Ascending aorta (tissue), 2 donors: ENCODE results near the gene EML6. TPM values are rescaled to one million over a fixed set of nuclear protein-coding genes. Genes with fewer than 3 reads are reported as not detected.

Experiments used
- DNase-seq, 2 donors: peaks; one replicate each; pipeline ENCODE4 v3.0.0-alpha.2; 2019; ENCODE audit warnings: low spot score in 2 of 2
- H3K27ac ChIP-seq, 2 donors: fragments of 200-600 bp; sonication (generic); one replicate each; pipeline ENCODE4 v1.5.1; 2016 to 2017; ENCODE audit warnings: mild to moderate bottlenecking in 1 of 2
- H3K27me3 ChIP-seq: fragments of 200-600 bp; sonication (generic); one replicate; pipeline ENCODE4 v1.5.1; 2017
- H3K36me3 ChIP-seq, 2 donors: fragments of 200-600 bp; sonication (generic); one replicate each; pipeline ENCODE4 v1.5.1; 2016
- H3K4me1 ChIP-seq, 2 donors: fragments of 200-600 bp; sonication (generic); one replicate each; pipeline ENCODE4 v1.5.1; 2016 to 2017; ENCODE audit warnings: mild to moderate bottlenecking in 1 of 2
- H3K4me3 ChIP-seq, 2 donors: fragments of 200-600 bp; sonication (generic); one replicate each; pipeline ENCODE4 v1.5.1; 2016 to 2017; ENCODE audit warnings: mild to moderate bottlenecking in 1 of 2
- H3K9me3 ChIP-seq, 2 donors: fragments of 200-600 bp; sonication (generic); one replicate each; pipeline ENCODE4 v1.5.1; 2016
- intact Hi-C: fragments of 100-400 bp; cut with DNase I; formaldehyde crosslinking; loops from one replicate; pipeline ENCODE4 v1.15.1; 2023
- total RNA-seq: library from RNA; depleted of rRNA; stranded (reverse); fragments of >200 nt; gene quantifications from one replicate; pipeline ENCODE4 v1.1.0, GENCODE V29; 2016
- TF ChIP-seq, protein P1 (sequence below), 3 experiments: fragments of 200-600 bp in 2 of 3; fragments of 450-650 bp in 1 of 3; sonication (generic) in 2 of 3; IDR thresholded peaks; one replicate each; pipeline ENCODE4 v1.5.1; 2016 to 2019; ENCODE audit warnings: antibody characterized with exemption in 3 of 3, mild to moderate bottlenecking in 1 of 3, moderate library complexity in 1 of 3

EML6 gene
- total RNA-seq, 1 donor from 2014 or later: not detected

DNA sequence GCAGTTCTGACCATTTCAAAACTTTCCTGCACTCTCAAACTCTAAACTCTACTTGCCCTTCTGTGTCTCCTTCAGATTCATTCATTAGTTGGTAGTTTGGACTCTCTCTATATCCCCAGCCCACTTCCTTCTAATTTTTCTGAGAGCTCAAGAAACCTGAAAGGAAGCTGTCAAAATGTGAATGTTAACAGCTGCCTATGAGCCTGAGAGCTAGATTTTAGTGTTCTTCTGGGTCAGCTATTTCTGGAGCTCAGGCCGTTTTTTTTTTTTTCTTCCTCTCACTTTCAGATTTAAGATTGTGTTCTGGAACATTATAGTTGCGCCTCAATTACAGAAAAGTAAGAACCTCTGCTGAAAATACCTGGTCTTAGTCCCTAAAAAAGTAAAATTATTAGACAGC lies 253.7 kb downstream of the EML6 start:
- Histone ChIP-seq H3K27ac (peak overlapping the region in 1 of 2 donors; percentile 74), H3K27me3 (no peaks in the 10 kb centered on the region), H3K36me3 (peaks cover 2 to 12% of the 10 kb centered on the region in 2 donors), H3K4me3 (no peak overlapping the region), H3K4me1 (peaks cover 8 to 37% of the 10 kb centered on the region in 2 donors), H3K9me3 (no peaks in the 10 kb centered on the region)
- intact Hi-C loops: loop anchor here (5.0 kb wide), 1 partner anchor 70 kb away; no protein-coding TSS in a partner anchor
- no peak for DNase-seq
- TF ChIP-seq, protein P1, sequence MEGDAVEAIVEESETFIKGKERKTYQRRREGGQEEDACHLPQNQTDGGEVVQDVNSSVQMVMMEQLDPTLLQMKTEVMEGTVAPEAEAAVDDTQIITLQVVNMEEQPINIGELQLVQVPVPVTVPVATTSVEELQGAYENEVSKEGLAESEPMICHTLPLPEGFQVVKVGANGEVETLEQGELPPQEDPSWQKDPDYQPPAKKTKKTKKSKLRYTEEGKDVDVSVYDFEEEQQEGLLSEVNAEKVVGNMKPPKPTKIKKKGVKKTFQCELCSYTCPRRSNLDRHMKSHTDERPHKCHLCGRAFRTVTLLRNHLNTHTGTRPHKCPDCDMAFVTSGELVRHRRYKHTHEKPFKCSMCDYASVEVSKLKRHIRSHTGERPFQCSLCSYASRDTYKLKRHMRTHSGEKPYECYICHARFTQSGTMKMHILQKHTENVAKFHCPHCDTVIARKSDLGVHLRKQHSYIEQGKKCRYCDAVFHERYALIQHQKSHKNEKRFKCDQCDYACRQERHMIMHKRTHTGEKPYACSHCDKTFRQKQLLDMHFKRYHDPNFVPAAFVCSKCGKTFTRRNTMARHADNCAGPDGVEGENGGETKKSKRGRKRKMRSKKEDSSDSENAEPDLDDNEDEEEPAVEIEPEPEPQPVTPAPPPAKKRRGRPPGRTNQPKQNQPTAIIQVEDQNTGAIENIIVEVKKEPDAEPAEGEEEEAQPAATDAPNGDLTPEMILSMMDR (IDR thresholded peaks at IDR 0.05): no peak

DNA sequence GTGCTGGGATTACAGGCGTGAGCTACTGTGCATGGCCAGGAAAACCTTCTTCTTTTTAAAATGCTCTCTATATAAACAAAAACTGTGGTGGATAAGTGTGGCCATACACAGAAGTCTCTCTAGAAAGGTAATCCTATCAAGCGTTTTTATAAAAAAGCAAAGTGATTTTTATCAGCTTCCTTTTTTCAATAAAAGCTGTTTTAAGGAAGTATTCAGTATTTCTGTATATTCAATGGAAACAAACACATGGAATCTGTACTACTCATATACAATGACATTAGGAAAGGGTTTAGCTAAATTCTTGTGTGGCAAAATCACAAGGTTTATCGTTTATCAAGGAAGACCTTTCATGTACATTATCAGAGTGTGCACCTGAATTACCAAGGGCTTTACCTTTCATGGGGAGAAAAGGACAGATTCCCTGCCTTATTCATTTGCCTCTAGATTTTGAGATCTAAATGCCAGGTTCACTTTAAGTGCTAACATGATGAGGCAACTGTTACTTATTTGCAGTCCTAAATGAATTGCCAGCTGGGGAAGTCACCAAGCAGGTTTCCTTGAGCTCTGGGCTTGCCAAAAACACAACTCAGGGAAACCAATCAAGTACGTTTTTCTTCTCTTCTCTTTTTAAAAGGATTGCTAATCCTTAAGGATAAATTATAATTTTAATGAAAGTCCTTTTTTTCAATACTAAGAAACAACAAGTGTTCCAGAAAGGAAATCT lies 256.0 kb downstream of the EML6 start:
- Histone ChIP-seq H3K36me3 (peaks cover 5 to 9% of the 10 kb centered on the region in 2 donors), H3K9me3 (no peaks in the 10 kb centered on the region), H3K27me3 (no peaks in the 10 kb centered on the region), H3K4me1 (peaks cover 14 to 47% of the 10 kb centered on the region in 2 donors), H3K4me3 (no peak overlapping the region), H3K27ac (peak overlapping the region in 1 of 2 donors; percentile 54)
- intact Hi-C loops: loop anchor here (5.0 kb wide), 1 partner anchor 68 kb away; no protein-coding TSS in a partner anchor
- no peak for DNase-seq
- TF ChIP-seq, protein P1 (IDR thresholded peaks at IDR 0.05): no peak

DNA sequence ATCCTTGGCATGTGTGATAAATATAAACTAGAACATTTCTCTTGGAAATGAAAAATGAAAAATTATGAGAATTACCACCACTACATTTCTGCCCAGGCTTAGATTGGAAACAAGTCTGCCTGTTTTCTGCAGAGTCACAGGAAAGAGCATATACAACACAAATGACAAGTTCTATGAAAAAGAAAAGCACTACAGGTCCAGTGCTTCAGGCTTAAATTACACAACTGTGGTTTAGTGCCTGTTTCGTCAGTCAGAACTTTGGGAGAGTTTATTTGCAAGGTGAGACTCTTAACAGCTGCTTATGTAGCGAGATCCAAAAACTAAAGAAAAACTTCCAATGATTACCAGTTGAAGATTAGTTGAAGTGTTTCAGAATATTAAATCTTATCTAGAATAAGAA lies 257.9 kb downstream of the EML6 start:
- Histone ChIP-seq H3K27me3 (no peaks in the 10 kb centered on the region), H3K4me1 (peaks cover 6 to 31% of the 10 kb centered on the region in 2 donors), H3K27ac (no peak overlapping the region), H3K4me3 (no peak overlapping the region), H3K9me3 (no peaks in the 10 kb centered on the region), H3K36me3 (peaks cover 7 to 12% of the 10 kb centered on the region in 2 donors)
- TF ChIP-seq, protein P1 (IDR thresholded peaks at IDR 0.05): no peak
- DNase-seq: no peak
- intact Hi-C loops: no loop called here

DNA sequence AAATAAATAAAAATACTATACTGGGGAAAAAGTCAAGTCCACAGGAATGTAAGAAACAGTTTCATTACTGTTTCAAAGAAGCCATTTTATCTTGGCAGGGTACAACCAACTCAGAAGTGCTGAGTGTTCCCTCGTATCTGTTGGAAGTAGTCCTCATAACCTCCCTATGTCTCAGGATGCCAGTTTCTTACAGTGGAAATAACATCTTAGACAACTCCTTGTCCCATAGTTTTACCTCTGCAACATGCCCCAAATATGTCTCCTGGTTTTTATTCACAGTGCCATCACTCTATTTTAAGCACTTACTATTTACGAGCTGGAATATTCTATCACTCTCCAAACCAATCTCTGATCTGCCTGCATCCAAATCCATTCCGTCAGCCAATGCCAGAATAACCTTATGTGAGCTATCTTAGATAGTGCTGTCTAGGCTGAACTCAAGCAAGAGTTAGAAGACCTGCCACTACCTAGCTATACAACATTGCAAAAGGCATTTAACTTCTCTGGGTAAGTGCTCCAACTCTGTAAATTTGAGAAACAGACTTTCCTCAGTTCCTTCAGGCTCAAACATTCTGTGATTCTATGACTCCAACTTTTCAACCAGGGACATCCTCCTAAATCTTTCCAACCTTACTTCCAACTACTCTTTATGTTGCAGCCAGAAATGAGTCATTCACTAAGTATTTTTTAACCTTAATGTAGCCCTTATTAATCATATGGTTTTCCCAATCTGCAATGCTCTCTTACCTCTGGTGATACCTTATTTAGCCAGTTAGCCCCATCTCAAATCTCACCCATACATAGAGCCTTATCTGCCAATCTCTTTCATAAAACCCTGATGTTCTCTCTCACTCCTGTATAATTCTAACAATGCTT lies 260.1 kb downstream of the EML6 start:
- DNase-seq: no peak
- intact Hi-C loops: no loop called here
- peaks cover 12 to 29% of the 10 kb centered on the region in 2 donors for H3K4me1 ChIP-seq
- TF ChIP-seq, protein P1 (IDR thresholded peaks at IDR 0.05): no peak
- no peak overlapping the region for H3K4me3 ChIP-seq
- H3K27me3 ChIP-seq: no peaks in the 10 kb centered on the region
- peaks cover 10 to 22% of the 10 kb centered on the region in 2 donors for H3K36me3 ChIP-seq
- H3K27ac ChIP-seq: peak overlapping the region in 1 of 2 donors; percentile 29
- H3K9me3 ChIP-seq: no peaks in the 10 kb centered on the region

DNA sequence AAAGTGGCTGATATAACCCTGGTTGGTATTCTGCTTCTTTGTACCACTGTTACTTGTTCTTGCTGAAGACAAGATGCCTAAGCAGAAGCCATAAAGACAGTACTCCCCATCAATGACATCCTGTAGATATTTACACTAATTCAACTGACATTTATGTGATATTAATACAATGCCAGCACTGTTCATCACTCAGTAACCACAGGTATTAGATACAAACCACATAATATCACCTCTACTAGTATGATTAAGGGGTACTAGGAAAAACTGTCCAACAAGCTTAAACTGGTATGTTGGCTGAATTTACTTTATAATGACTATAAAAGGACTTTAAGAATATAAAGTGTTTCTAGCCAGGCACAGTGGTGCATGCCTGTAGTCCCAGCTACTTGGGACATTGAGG lies 261.0 kb downstream of the EML6 start:
- no peak overlapping the region for H3K4me3 ChIP-seq
- no peaks in the 10 kb centered on the region for H3K9me3 ChIP-seq
- no peaks in the 10 kb centered on the region for H3K27me3 ChIP-seq
- peaks cover 10 to 22% of the 10 kb centered on the region in 2 donors for H3K36me3 ChIP-seq
- no peak for DNase-seq
- no peak overlapping the region for H3K27ac ChIP-seq
- TF ChIP-seq, protein P1 (IDR thresholded peaks at IDR 0.05): no peak
- intact Hi-C loops: no loop called here
- H3K4me1 ChIP-seq: peaks cover 12 to 33% of the 10 kb centered on the region in 2 donors
